SKM-1 treated with dmso at 0.1 percent for 144 hours (cell line): ENCODE data around the gene CREBBP.

Experiments
- DNase-seq: peaks from one replicate; lab custom pipeline; 2025; ENCODE audit not compliant: unreplicated experiment; lab: John Stamatoyannopoulos, UW

CREBBP gene

DNA sequence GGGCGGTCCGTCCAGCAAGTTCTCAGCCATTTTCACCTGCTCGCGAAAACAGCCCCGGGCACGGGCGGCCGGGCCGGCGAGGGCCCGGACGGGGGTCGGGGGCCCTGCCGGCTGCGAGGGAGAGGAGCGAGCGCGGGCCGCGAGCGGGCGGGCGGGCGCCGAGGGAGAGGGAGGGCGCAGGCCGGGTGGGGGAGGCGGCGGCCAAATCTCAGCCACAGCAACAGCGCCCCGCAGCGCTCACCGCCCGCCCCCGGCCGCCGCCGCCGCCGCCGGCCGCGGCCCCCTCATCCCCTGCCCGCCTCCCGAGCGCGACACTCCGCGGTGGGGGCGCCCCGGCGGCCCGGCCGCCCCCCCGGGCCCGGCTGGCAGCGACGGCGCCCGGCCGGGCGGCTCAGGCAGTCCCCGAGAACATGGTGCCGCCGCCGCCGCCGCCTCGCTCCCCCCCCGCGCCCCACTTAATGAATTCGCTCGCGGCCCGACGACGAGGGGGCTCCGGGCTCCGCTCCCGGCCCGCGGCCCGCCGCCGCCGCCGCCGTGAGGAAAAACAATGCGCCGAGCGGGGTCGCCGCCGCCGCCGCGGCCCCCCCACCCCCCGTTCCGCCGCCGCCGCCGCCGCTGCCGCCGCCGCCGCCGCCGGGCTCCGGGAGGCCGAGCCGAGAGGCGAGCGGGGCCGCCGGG, 487 bp downstream of the CREBBP start:
- DNase-seq = peak; percentile 52

DNA sequence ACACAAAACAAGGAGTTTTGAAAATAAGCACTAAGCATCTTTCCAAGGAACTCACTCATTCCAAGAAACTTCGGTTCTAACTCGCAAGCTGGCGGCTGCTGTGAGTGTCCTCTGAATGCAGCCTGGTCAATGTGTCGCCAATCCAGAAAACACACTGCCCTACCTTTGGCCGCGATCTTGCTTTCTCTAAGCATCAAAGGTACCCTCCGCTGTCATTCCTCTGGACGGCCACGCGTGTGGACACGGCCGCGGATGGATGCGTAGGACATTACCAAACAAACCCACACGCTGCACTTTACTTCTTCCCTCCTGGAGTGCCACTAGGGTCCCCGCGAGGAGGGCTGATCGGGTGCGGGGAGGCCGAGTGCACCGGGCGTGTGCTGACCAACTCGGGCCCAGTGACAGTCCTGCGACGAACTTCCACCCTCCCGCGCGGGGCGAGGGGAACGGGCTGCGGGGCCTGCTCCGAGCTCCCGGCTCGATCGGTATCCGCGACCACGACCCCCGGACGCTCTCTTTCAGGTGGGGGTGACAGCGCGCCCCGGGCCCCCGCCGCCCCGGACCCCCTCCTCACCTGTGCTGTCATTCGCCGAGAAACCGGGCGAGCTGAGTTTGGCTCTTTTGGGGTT, 1.1 kb downstream of the CREBBP start:
- DNase-seq = no peak

DNA sequence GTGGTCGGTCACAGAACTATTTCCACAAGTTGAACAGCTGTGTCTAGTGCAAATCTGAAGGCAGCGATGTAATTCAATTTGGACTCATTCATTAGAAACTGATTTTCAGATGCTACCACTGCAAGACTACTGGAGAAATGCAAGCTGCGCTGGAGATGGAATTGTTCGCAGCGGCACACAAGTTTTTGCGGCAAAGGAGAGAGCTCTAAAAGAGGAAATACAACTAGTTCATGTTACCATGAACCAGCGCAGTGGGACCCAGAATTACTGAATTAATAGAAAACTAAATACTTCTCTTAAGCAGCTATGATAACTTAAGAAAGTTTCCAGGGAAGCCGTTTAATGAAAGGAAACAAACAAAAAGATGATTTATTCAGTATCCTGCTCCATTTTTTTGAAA, 1.9 kb downstream of the CREBBP start:
- DNase-seq = peak; percentile 41

DNA sequence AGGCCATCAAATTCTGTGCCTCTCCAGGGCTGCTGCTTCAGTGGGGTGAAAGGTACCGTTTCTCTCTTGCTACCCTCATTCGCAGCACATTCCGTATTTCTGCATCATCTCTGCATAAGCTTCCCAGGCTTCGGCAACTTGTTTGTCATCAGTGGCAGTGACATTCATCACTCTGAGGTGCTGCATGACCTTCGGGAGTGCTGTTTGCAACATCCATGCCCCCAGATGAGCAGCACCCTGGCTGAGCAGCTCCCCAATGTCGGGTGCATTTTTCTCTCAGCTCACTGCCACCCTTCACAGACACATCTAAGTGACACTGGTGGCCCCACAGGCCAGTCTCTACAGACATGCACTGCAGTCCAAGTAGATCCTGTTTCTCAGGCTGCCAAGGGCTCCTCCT, 3.8 kb downstream of the CREBBP start:
- DNase-seq = no peak

DNA sequence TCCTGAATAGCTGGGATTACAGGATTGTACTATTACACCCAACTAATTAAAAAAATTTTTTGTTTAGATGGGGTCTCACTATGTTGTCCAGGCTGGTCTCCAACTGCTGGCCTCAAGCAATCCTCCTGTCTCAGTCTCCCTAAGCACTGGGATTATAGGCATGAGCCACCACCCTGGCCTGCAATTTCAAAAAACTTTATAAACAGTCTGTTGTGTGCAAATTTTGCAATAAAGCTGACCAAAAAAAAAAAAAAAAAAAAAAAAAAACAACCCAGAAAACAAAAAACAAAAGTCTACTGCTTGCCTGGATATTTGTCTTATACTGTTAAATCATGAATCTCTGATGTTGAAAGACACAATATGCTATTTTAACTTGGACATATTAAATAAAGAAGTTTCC, 4.4 kb downstream of the CREBBP start:
- no peak for DNase-seq

DNA sequence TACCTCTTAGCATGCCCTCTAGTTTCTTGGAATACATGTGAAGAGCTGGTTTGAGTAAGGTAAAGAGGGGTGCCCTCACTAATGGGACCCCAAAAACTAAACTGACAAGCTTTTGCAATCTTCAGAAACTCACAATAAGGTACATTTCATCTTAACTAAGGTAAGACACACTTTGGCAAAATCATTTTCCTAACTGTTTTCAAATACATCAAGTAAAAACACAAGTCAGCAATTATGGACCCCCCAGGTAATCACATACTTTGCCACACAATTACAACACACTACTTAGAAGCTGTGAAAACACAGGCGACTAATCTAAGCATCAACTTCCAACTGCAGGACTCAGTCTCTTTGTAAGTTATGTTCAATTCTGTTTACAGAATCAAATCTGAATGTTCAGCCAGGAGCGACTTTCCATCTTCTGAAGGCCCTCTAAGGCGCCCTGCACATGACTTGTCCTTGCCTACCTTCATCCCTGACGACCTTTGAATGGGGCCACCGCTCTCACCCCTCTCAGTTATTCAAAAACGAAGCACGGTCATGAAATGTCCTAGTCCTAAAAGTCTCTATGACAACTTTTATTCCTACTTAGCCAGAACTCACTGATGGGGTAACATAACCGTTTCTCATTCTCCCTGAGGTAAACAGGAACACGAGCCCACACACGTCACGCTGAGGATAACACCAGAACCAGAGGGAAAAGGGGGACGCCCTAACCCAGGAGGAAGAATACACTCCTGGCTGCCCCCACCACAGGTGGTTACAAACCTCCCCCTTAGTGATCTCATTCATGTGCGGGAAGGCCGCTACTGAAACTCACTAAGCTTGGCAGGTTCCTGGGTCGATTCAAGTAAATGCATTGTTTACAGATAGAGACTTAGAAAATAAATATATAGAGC, 5.5 kb downstream of the CREBBP start:
- DNase-seq = no peak

DNA sequence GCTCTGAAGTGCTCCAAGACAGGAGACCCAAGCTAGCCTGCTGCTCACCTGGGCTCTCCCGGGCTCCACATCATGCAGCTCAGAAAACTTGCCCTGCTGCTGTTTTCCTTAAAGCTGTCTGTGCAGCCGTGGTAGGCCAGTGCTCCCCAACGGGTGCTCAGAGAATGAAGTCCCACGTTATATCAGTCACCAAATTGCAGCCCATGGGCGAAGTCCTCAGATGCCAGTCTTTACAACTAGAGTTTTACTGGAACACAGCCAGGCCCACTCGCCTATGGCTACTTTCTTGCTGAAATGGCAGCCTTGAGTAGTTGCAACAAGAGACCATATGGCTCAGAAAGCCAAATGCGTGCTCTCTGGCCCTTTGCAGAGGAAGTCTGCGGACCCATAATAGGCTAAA, 6.3 kb downstream of the CREBBP start:
- no peak for DNase-seq

DNA sequence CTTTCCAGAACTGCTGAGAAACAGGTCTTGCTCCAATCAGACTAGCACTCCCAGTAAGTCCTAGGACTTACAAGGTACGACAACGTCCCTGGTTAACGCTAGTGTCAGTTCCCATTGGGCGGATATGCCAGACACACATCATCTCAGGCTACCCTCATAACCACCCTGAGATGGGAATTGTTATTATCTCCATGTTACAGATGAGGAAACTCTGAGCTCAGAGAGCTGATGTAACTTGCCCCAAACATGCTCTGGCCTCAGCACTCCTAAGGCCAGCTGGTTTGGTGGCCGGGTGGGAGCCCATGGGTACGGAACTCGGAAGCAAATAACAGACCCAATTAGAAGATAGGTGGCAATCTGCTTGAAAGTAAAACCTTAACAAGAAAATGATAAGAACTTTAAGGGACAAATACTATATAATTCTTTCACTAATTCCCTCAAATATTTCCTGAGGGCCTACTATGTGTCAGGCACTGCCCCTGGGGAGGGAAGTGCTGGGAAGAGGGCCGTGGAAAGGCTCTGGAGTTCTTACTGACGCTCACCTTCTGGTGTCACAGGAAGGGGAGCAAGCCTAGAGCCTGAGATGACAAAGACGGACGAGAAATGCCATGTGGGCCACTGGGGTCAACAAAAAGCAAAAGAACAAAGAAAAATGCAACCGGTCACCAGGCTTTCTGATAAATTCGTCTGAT, 6.9 kb downstream of the CREBBP start:
- no peak for DNase-seq

DNA sequence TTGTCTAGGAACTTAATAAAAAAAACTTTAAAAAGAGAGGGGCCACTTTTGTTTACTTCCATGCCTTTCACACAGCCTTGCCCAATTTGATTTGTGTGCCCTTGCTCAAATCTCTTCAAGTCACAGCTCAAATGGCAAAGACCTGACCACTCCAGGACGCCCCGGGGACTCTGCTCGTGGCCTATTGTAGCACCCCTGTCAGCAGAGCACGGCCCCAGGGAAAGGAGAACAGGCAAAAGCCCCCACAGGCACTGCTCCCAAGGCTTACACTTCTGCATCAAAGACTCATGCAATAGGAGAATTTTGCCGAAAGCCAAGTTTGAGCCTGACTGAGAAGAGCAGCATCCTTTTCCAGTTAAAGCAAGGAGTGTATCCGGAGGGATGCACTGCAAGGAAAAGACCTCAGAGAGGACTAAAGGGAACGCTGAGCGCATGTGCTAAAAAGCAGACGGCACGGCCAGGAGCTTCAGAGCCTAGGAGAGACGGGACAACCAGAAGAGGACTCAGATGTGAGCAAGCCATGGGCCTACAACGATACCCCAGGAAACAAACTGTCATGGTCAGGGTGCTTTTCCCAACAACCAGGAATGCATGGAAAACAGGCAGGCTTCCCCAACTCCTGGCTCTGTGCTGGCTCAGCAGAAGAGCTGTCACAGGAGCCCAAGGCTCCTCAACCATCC, 8.2 kb downstream of the CREBBP start:
- no peak for DNase-seq

DNA sequence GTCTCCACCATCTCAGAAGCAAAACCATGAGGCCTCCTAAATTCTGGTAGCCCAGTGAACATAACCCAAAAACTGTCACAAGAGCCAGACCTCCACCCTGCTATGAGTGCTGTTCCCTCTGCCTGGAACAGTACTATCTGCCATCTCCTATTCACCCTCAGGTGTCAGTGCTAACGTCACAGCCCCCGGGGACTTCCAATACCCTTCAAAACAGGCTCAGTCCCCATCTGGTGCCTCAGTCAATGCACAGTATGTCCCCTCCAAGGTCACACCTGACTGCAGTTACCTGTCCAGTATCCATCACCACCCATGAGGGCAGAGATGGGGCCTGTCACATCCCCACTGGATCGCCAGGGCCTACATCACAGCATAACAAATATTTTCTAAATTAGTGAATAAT, 11.5 kb downstream of the CREBBP start:
- DNase-seq = no peak

DNA sequence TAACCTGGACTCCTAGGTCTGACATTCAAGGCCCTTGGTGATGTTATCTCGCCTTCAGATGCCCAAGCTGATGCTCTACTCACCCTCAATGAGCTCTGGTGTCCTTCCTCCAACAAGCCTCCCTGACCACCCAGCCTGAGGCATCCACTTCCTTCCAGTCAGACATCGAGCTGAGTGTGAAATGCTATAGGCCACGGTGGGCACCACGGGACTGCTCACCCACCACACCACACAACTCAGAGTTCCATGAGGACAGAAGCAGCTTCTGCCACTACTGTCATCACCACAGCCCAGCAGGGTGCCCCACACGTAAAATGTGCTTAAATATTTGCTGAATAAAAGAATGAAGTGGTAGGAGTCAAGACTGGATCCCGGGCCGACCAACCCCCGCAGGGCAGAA, 12.0 kb downstream of the CREBBP start:
- DNase-seq = no peak

DNA sequence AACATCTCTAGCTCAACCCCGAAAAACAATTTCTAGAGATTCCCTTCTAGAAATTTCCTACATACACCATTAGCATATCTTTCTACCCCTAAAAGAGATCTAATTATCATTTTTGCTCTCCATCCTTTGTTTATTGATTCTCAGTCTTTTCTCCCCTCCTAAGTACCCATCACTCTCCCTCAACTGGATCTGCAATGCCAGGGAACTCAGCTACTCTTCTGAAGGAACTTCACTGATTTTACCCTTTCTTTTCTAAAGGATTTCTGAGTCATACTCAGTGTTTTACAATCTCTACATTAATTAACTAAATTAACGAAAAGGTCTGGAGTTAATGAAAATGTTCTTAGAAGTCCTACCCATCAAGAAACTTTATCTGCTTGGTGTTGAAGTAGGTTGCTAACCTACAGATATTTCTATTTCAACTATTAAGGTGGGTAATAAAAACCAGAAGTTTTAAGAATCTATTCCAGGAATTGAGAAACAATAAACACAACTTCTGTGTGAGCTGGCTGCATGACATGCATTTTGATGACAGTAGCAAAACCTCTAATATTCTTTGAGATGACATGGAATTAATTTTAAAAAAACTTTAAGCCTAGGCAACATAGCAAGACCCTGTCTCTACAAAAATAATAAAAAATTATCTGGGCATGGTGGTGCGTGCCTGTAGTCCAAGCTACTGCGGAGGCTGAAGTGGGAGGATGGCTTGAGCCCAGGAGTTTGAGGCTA, 13.6 kb downstream of the CREBBP start:
- no peak for DNase-seq

DNA sequence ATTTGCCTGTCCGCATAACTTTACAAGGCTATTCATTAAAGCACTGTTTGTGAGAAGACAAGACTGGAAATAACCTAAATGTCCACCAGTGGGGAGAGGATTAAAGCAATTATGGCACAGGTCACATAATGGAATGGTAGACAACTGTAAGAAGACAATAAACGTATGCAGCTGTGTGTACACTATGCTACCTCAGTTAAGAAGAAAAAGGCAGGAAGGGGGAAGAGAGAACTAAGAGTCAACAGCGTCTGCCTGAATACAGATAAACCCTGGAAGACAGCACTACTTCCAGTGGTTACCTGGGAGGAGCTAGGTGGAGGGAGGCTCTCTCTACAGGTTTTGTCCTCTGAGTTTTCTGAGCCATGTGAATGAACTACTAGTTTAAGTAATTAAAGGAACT, 15.3 kb downstream of the CREBBP start:
- DNase-seq = no peak

DNA sequence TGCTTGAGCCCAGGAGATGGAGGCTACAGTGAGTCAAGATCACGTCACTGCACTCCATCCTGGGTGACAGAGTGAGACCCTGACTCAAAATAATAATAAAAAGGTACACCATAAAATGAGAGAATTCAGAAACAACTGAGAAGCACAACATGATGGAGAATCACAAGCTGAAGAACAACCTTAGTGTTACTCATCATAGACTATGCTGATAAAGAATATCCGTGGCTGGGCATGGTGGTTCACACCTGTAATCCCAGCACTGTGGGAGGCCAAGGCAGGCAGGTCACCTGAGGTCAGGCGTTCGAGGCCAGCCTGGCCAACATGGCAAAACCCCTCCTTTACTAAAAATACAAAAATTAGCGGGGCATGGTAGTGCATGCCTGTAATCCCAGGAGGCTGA, 16.0 kb downstream of the CREBBP start:
- no peak for DNase-seq

DNA sequence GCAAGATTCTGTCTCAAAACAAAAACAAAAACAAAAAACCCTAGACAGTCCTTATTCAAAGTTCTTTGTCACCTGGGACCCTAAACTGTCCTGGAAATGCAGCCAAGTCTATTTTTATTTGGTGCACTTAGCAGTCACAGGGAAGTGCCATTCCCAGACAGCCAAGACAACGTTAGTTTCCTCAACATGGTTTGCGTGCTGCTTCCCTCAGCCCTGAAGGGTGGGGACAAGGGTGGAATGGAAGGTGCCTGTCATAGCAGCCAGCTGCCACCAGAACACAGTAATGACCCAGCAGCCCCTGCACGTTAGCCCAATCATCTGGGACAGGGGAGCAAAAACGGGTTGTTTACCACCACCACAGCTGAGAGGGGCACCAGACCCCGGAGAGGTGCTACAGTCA, 16.9 kb downstream of the CREBBP start:
- DNase-seq = no peak

DNA sequence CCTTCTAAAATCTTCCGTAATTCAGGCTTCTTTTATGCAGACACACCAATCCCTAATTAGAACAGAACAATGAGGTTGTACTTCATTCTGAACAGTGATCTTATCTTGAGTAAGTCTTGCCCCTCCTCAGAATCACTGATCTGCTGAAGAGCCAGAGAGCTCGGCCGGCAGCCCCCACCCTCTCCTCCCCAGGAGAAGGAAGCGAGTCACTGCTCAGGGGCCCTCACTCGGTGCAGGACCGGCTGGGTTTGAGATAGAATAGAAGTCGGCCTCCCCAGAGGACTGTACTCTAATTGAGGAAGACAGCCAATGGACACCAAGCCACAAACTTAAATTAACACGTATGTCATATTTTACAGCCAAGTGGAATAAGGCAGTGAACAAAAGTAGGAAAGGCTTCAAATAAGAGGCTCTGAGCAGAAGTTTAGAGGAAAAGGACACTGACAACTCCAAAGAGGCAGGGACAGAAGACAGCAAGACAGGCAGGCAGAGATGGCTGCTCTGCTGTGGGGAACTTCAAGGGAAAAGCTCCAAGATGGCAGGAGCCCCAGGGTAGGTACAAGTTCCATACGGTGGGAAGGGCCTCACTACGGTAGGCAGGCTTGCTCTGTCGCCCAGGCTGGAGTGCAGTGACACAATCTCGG, 18.6 kb downstream of the CREBBP start:
- DNase-seq = peak; percentile 64

DNA sequence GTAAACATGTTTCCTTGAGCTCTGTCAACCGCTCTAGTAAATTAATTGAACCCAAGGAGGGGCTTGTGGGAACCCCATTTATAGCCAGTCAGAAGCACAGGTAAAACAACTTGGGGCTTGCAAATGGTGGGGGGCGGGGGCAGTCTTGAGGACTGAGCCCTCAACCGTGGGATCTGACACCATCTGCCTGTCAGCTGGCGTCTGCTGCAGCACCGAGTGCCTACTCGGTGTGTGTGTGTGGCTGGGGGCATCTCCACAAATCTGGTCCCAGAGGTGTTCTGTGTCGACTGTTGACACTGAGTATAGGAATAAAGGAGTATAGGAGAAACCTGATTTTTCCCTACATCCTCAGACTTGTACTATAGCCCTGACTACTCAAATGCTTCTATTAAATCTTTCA, 20.6 kb downstream of the CREBBP start:
- no peak for DNase-seq

DNA sequence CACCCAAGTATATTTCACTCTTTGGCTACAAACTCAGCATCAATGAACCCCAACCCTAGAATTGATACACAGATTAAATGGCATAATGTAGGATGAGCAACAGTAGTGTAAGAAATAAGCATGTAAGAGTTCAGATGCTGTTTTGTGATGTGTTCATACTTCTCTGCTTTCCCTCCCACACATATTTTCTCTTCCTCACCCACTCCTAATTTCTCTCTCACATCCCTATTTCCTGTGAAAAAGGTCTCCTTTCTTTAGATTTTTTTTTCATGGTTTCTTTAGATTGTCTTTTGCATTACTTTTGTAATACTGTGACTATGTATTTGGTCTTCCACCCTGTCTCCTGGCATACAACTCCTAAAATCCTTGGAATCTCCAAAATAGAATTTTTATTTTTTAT, 21.7 kb downstream of the CREBBP start:
- DNase-seq = no peak

DNA sequence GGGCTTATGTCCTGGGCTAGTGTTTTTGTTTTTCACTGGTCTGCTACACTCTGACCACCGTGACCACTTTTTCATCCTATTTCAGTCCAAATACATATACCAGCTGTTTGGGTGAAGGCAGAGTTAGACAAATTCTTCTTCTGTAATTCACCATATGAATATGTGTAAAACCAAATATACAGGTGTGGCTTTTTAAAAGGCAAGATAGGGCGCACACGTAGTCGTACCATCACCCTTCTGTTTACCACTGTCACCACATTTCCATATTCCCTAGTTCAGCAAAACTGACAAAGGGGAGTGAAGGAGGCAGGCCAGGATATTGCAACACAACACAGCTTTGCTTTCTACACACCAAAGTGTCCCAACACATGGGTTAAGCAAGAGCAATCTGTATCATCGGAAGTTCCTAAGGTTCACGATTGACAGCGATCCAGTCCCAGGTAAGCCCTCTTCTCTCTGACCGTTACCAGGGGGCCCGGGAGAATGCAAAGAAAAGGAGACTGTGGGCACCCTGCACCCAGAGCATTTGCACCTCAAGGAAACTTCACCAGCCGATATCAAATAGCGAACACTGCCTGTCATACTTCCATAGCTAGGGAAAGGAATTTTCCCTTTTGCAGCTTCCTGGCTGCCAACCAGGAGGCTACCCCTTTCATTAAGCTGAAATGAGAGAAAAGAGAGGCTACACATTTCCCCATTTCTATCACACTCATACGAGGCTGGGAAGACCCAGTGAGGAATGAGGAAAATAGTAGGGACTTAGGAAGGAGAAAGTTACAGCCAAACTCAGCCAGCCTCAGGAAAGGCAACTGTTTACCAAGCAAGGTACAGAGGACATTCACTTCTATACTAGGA, 23.1 kb downstream of the CREBBP start:
- peak; percentile 89 for DNase-seq
